ENCODE results near the gene ACTN3. TPM values are rescaled to one million over a fixed set of nuclear protein-coding genes. Genes with fewer than 3 reads are reported as not detected.

Gene ACTN3
- total and polyA plus RNA-seq, 2 of the 4 experiments (the other 2 are of a cell fraction) = under 0.01 to 0.05 TPM

- Histone ChIP-seq H2BK15ac (ENCODE audit: low read depth, low read length) (no peak overlapping the region), H4K8ac (ENCODE audit: low read depth in 2 of 2, low read length in 2 of 2) (no peak overlapping the region), H4K5ac (ENCODE audit: low read depth, low read length) (no peak overlapping the region), H3K79me1 (ENCODE audit: low read depth in 1 of 2, low read length in 2 of 2) (peaks cover 3 to 19% of the 10 kb centered on the region in 2 experiments; a peak in 2 of 4 replicates), H3K27ac (ENCODE audit: insufficient read depth, low read length) (no peak overlapping the region), H3K27me3 (ENCODE audit: control insufficient read depth, insufficient read depth, low read length) (peaks cover 2% of the 10 kb centered on the region; the same call in 1 of the 2 replicates), H4K20me1 (ENCODE audit: insufficient read depth, low read length) (peaks cover 4% of the 10 kb centered on the region; the same call in 1 of the 2 replicates), H3K36me3 (ENCODE audit: control insufficient read depth, insufficient read depth, low read length) (peaks cover 24% of the 10 kb centered on the region; the same call in 1 of the 2 replicates), H3K9me3 (ENCODE audit: control insufficient read depth, insufficient read depth, low read length) (no peaks in the 10 kb centered on the region), H2AK9ac (replicated peaks; ENCODE audit: low read depth, low read length, poor library complexity) (no peak overlapping the region), H3K9me1 (ENCODE audit: insufficient read depth, low read length) (peaks cover 5% of the 10 kb centered on the region; the same call in 1 of the 2 replicates), H3K23ac (ENCODE audit: low read depth, low read length) (no peak overlapping the region), H4K91ac (ENCODE audit: insufficient read depth, low read depth, low read length) (no peak overlapping the region), H2AK5ac (ENCODE audit: low read depth, low read length) (no peak overlapping the region), H3K9ac (ENCODE audit: low read depth, low read length) (no peak overlapping the region), H2BK120ac (ENCODE audit: low read depth, low read length) (no peak overlapping the region), H3K56ac (ENCODE audit: extremely low read depth, insufficient read depth, low read length) (no peak overlapping the region), H3K4ac (ENCODE audit: low read depth, low read length) (no peak overlapping the region; the same call in 1 of the 2 replicates), H2BK20ac (ENCODE audit: low read depth, low read length) (no peak overlapping the region), H3K14ac (replicated peaks; ENCODE audit: low read depth, low read length) (no peak overlapping the region), H3K18ac (ENCODE audit: low read depth, low read length) (no peak overlapping the region), H3K4me3 (ENCODE audit: insufficient read depth, low read depth, low read length) (no peak overlapping the region), H2BK5ac (ENCODE audit: low read depth, low read length, poor library complexity, severe bottlenecking) (no peak overlapping the region), H3K4me2 (ENCODE audit: low read depth, low read length) (no peak overlapping the region), H2AFZ (replicated peaks; ENCODE audit: low read length, poor library complexity) (peak overlapping the region; percentile 34), H3K4me1 (ENCODE audit: control insufficient read depth, insufficient read depth, low read length) (peaks cover 6% of the 10 kb centered on the region)
- dilution Hi-C loops (cut with HindIII; ENCODE audit: low sequenced_read_pairs, unreplicated experiment) (no loop called here), in situ Hi-C loops (cut with MboI; ENCODE audit: low sequenced_read_pairs) (no loop called here), intact Hi-C loops (cut with micrococcal nuclease) (no loop called here)
- ChIA-PET CTCF (no interaction called here), POLR2A (ENCODE audit: unreplicated experiment) (interaction anchor here (0.6 kb wide), 1 partner anchor 25 kb away, joined by 3 read pairs; no protein-coding TSS in a partner anchor)
- no peak for DNase-seq
- TF ChIP-seq BHLHE40 (IDR thresholded peaks at IDR 0.05; ENCODE audit: low read depth, low read length) (no peak), MAZ (IDR thresholded peaks at IDR 0.05; ENCODE audit: borderline replicate concordance, low read depth, low read length) (no peak), MAFK (IDR thresholded peaks at IDR 0.05; ENCODE audit: low read depth, low read length) (no peak), MXI1 (IDR thresholded peaks at IDR 0.05; ENCODE audit: borderline replicate concordance, low read depth, low read length) (no peak), CEBPB (IDR thresholded peaks at IDR 0.05; ENCODE audit: low read depth, low read length) (no peak)
- no peak for ATAC-seq (ENCODE audit: low read depth)
- BruUV-seq (replicated peaks) = no TSS peak
- 87% methylated on average over 3 of the region's 4 CpGs; no CpG with 5 or more reads in 1 of the 2 experiments for WGBS, 2 experiments (ENCODE audit: extremely low coverage in 2 of 2, insufficient read length in 1 of 2)
These were observed 4.8 kb upstream of the ACTN3 start for GRCh38 chr11:66541892-66542291.

All from IMR-90 (cell line).